Fibroblast of villous mesenchyme (primary cell): ENCODE data around the gene SNX9. TPM values are rescaled to one million over a fixed set of nuclear protein-coding genes. Genes with fewer than 3 reads are reported as not detected.

ENCODE experiments used
- DNase-seq: peaks from one replicate; pipeline ENCODE4 v3.0.0-alpha.2; 2010; ENCODE audit warnings: low read depth
- H3K4me3 ChIP-seq: 2 replicates; pipeline ENCODE4 v1.5.1; 2011; ENCODE audit warnings: low read depth, mild to moderate bottlenecking, low read length
- total RNA-seq: library from RNA; depleted of rRNA; stranded (reverse); fragments of >200 nt; gene quantifications from 2 replicates; pipeline ENCODE4 v1.2.3, GENCODE V29; 2012
- TF ChIP-seq, protein P1 (sequence below): IDR thresholded peaks from 2 replicates; pipeline ENCODE4 v1.5.1; 2012; ENCODE audit warnings: low read depth, mild to moderate bottlenecking, low read length; ENCODE audit not compliant: insufficient read depth

The SNX9 gene
- total RNA-seq, 1 donor, result 37.6 TPM

DNA sequence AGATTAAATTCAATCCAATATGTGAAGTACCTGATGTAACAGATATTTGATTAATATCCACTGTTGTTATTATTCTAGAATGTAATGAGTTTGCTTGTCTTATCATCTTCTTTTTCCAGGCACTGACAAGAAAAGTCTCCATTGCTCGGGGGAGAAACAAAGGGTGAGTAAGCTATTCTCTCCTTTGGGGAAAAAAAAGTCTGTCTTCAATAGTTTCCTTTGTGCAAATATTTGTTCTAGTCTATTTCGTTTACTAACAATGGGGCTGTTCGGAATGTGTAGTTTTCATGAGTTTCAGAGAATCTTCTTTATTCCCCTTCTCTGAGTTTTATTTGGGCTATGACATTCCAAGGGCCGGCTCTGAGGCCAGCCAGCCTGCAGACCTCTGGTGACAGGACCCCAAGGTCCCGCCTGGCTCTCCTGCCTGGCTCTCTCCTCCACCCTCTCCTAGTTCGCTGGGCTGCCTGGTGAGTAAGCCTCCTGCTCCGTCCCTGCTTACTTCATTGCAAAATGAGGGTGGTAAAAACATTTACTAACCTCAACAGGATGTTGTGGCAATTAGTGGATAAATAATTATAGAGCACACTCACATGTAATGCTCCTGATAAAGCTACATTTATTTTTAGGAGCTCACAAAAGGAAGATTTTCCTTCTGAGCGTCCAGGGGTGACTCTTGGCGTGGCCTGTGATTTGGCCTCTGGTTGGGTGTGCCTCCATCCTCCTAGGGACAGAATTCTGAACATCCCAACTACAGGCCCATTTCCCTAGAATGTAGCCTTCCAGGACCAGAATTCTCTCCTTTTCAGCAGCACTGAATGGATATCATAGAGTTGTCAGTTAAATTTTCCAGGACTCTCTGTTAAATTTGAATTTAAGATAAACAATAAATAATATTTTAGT is 43.1 kb upstream of the SNX9 start:
- TF ChIP-seq, protein P1, sequence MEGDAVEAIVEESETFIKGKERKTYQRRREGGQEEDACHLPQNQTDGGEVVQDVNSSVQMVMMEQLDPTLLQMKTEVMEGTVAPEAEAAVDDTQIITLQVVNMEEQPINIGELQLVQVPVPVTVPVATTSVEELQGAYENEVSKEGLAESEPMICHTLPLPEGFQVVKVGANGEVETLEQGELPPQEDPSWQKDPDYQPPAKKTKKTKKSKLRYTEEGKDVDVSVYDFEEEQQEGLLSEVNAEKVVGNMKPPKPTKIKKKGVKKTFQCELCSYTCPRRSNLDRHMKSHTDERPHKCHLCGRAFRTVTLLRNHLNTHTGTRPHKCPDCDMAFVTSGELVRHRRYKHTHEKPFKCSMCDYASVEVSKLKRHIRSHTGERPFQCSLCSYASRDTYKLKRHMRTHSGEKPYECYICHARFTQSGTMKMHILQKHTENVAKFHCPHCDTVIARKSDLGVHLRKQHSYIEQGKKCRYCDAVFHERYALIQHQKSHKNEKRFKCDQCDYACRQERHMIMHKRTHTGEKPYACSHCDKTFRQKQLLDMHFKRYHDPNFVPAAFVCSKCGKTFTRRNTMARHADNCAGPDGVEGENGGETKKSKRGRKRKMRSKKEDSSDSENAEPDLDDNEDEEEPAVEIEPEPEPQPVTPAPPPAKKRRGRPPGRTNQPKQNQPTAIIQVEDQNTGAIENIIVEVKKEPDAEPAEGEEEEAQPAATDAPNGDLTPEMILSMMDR, result no peak
- peak; percentile 72 for DNase-seq
- H3K4me3 ChIP-seq, result no peak overlapping the region

DNA sequence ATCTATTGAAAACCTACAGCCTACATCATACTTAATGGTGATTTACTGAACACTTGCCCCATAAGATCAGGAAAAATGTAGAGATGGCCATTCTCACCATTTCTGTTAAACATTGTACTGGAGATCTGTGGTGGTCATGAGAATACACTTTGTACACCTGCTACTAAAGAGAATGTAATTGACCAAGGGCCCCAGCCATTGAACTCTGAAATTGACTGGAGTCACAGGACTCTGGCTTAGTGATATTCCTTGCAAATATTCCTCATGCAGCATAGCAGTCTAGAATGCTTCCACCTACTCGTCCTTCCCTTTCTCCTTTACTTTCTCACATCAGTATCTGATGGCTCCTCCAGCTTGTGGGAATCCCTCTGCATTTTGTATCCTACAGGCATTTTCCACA is 37.4 kb upstream of the SNX9 start:
- H3K4me3 ChIP-seq, result no peak overlapping the region
- TF ChIP-seq, protein P1, result no peak
- no peak for DNase-seq

DNA sequence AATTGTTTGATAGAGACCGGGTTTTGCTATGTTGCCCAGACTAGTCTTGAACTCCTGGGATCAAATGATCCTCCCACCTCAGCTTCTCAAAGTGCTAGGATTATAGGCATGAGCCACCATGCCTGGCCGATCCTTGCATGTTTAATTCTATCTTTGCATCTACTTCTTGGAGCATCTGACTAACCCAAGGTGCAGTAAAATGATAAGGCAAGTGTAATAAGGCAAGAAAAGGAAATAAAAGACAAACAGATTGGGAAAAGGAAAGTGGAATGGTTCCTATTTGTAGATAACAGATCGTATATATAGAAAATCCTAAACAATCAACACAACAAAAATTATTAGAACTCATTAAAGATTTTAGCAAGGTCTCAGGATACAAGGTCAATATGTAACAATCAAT is 36.8 kb upstream of the SNX9 start:
- no peak overlapping the region for H3K4me3 ChIP-seq
- TF ChIP-seq, protein P1, result no peak
- DNase-seq, result no peak

DNA sequence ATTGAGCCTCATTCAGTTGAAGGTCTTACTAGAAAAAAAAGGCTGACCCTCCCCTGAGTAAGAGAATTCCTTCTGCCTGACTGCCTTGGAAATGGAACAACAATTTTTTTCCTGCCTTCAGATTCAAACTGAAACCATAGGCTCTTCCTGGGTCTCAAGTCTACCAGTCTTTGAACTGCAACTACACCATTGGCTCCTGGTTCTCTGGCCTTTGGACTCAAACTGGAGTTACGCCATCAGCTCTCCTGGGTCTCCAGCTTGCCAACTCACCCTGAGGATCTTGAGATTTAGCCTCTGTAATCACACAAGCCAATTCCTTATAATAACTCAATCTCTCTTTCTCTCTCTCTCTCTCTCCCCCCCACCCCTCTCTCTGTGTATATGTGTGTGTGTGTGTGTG is 36.0 kb upstream of the SNX9 start:
- no peak overlapping the region for H3K4me3 ChIP-seq
- TF ChIP-seq, protein P1, result no peak
- DNase-seq, result no peak

DNA sequence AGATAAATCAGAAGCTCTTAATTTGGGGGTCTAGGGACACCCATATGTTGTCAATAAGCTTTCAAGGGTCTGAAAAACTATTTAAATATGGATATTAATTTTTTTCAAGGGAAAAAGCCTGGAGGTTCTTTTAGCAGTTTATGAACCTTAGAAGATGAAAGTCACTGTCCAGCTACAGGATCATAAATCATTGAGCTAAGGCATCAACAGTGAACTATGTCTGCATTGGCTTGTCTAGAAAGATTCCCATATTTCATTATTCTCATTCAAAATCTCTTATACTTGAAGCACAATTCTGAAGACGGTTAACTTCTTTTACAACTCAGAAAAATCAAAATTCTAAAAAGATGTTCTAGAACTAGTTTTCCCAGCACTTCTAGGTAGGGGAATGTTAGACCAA is 34.9 kb upstream of the SNX9 start:
- no peak overlapping the region for H3K4me3 ChIP-seq
- TF ChIP-seq, protein P1, result no peak
- no peak for DNase-seq

DNA sequence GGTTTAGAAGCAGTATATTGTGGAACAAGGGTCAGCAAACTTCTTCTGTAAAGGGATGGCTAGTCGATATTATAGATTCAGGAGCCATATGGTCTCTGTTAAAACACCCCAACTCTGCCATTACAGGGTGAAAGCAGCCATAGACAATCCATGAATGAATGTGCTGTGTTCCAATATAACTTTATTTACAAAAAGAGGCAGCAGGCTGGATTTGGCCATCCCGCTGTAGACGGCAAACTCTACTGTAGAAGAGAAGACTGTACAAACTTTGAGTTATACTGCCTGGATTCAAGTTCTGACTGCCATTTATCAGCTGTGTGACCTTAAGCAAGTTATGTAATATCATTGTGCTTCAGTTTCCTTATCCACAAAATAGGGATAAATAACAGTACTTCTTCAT is 33.7 kb upstream of the SNX9 start:
- TF ChIP-seq, protein P1, result no peak
- DNase-seq, result no peak
- H3K4me3 ChIP-seq, result no peak overlapping the region
